NCI-H82 treated with DMSO at 0.1 percent for 48 hours (cell line): ENCODE results near the gene FXYD6.

Source experiments
- DNase-seq: peaks from one replicate; lab custom pipeline; 2025; ENCODE audit not compliant: unreplicated experiment; lab: John Stamatoyannopoulos, UW

FXYD6 gene

GRCh38 chr11:117831661-117832415 is 44.6 kb downstream of the FXYD6 start:
- DNase-seq: no peak

DNA sequence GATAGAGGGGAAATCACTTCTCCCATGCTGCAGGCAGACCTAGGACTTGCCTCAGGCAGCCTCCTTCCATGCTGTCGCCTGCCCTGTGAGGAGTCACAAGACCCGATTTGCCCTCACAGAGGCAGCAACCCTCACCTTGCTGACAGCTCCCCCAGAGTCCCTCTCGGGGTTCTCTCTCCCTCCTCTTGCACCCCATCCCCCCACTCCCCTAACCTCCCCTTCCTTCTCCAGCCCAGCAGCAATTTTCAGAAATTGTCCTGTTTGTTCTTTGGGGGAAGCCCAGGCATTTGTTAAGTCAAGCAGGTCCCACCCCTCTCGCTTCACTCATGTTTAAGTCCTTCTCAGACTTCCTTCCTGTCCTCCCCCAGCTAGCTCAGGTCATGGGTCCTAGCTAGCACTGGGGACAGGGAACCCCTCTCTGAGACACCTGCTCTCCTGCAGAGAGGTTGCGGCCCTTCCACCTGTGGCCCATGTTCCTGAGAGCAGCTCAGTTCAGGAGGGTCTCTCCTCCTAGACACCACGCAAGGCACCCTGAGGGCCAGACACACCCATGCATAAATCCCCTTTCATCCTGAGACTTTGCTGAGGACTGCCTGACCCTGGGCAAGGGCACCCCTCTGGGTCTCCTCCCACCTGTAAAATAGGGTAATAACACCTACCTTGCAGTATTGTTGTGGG is 45.6 kb downstream of the FXYD6 start:
- no peak for DNase-seq

DNA sequence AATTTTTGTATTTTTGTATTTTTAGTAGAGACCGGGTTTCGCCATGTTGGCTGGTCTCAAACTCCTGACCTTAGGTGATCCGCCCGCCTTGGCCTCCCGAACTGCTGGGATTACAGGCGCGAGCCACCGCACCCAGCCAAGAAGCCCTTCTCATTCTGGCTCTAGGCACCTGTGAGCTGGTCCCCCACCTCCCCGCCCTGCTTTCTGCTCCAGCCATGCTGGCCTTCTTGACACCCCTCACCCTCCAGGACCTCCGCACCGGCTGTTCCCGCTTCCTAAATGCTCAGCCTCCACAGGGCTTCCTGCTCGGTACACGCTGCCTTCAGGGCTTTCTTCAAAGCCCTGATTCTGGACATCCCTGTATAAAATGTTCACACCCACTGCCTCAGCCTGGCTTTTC is 46.4 kb downstream of the FXYD6 start:
- DNase-seq: no peak

DNA sequence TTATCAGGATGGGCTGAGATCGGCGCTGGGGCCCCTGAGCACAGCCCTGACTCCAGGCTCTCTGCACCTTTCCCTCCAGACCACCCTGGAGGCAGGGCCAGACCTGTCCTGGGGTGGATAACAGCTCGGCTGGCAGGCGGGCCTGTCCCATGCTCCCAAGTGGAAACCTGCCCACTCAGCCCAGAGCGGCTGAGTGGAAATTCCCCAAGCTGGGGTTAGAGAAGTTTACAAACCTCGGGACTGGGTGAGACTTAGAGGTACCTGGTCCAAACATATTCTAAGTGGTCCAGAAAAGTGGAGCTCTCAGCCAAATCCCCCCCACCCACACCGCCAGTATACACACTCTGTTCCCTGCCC is 47.1 kb downstream of the FXYD6 start:
- no peak for DNase-seq

DNA sequence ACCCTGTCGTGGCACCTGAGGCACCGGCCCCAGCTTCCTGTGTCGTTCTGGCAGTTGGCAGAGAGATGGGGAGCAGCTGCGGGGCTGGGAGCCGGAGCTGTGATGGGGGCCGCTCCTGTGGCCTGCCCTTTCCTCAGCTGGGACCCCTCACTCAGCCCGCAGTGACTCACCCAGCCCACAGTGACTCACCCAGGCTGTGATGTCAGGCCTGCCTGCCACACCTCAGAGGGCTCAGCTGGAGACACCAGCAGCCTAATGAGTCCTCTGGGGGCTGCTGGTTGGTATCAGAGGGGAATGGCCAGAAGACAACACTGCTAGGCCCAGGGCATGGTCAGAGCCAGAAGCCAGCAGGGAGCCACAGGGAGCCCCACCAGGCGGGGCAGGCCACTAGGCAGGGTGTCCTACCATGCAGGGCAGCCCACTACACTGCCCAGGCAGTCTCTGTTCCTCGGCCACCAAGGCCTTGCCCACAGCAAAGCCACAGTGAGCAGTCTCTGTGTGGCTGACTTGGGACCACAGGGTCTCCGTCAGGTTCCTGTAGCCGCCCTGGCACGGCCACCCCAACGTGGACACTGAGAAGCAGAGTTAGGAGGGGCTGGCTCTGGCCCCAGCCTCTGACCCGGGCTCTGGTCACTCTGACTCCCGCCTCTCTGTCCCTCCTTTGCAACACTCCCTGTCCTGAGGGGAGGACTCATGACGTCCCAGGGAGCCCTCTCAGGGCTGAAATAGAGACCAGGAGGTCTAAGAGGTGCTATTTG is 47.7 kb downstream of the FXYD6 start:
- DNase-seq: no peak

DNA sequence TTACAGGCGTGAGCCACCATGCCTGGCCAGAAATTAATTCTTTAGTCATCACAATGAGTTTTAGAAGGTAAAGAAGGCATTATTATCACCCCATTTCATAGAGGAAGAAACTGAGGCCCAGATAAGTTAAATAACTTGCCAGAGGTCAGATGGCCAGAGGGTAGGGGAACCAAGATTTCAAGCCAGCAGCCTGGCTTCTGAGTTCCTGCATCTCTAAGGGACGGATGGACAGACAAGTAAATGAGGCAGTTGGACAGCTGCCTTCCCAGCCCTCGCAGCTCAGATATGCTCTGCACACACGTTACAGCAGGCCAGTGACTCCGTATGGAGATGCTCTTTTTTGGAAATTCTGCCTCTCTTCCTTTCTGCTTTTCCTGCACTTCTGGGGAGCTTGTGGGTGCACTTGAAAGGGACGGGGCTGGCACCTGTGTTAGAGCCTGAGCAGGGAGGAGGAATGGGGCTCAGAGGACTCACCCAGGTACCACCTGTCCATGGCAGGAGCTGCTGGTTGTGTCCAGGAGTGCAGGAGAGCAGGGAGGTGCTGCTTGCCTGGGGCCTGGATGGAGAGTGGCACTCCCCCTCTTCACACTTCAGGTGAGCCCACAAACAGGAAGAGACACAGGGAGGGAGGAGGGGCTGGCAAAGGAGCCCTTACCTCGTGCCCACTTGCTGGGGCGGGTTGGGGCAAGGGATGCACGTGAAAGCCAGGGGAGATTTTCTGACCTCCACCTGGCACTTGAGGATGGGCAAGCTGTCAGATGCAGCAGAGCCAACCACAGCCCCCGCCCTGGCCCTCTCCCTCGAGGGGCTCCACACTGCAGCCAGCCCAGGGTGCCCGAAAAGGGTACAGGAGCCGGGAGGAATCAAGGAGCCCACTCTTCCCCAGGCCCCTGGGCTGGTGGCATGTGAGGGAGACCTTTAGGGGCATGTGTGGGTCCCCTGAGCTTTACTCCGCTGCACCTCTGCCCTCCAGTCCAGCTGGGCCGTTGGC is 48.6 kb downstream of the FXYD6 start:
- no peak for DNase-seq

- DNase-seq: no peak
These were observed 49.6 kb downstream of the FXYD6 start for GRCh38 chr11:117826832-117827231.

DNA sequence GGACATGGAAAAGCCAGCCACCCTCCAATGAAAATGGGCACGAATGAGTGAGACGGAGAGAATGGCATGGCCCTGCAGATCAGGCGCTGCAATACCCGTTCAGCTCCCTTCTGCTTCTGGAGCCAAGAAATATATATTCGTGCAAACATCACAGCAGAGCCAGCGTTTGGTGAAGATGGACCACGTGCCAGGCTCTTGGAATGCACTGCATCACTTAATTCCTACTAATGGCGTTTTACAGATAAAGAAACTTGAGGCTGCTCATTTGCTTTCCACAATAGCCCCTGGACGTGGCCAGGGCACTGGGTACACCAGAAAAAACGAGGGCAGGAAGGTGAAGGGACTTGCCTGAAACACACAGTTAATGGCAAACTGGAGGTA is 50.3 kb downstream of the FXYD6 start:
- DNase-seq: no peak

- DNase-seq: no peak
These were observed 50.8 kb downstream of the FXYD6 start for GRCh38 chr11:117825538-117826189.

- DNase-seq: no peak
These were observed 51.6 kb downstream of the FXYD6 start, which contains the start of gene FXYD2 for GRCh38 chr11:117824571-117825537. Gene FXYD2, minus strand, starts transcription at chr11:117824744. Its CDS starts 66 bp downstream, at chr11:117824678.

GRCh38 chr11:117823946-117824420 is 52.5 kb downstream of the FXYD6 start:
- no peak for DNase-seq

DNA sequence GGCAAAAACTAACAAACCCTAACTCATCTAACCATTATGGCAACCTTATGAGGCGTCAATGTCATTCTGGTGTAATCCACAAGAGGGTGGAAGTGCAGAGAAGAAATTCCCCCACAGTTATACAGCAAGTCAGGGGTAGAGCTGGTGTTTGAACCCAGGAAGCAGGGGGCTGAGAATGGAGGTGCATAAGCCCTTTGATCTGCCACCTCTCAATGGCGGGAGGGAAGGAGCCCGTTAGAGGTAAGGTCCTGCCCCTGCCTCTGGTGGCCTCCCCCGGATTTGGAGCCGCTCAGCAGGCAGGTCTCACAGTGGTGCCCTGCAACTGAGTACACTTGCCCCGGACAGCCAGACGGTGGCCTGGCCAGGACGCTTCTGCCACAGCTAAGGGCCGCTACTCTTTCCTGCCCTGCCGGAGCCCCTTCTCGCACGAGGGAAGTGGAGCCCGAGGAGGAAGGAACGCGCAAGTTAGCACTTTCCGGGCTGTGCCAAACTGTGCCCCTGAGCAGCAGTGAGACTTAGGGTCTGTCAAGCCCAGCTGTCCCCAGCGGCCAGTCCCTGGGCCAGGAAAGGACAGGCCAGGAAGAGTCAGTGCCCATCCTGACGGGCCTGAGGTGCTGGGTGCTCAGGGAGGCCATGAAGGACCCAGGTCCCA is 53.0 kb downstream of the FXYD6 start:
- DNase-seq: no peak

DNA sequence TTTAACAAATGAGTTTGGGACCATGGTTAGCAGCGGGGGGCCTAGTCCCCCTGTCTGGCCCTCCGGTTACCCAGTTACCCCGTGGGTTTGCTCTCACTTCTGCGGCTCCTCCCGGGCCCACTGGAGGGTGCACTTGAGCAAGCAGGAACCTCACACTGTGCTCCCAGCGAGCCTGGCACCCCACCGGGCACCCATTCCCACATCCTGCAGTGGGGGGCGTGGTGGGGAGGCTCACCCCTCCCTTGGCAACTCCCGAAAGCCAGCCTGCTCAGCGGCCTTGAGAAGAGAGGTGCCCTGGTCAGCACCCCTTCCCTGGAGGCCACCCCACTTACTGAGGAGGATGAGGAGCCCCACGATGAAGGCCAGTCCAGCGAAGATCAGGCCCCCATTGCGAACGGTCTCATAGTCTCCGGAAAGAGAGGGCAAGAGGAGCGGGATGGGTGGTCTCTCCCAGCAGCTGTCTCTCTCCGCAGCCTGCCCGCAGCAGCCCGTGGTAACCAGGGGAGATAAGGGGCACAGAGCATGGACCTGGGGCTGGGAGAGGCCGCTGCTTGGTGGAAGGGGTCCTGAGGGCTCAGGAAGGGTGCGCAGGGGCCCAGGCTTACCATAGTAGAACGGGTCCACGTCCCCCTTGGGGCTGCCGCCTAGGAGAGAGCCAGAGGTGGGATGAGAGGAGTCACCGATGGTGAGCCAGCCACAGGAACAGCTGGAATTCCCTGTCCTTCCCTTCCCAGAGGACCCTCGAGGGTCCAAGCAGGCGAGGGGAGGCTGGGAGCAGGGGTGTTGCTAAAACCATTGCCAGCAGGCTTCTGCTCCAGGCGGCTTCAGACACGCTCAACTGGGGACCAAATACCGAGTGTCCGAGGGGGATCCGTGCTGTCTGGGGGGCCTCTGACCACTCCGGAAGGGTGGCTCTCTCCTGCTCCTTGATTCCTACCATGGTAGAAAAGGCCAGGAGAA is 54.1 kb downstream of the FXYD6 start:
- DNase-seq: no peak

DNA sequence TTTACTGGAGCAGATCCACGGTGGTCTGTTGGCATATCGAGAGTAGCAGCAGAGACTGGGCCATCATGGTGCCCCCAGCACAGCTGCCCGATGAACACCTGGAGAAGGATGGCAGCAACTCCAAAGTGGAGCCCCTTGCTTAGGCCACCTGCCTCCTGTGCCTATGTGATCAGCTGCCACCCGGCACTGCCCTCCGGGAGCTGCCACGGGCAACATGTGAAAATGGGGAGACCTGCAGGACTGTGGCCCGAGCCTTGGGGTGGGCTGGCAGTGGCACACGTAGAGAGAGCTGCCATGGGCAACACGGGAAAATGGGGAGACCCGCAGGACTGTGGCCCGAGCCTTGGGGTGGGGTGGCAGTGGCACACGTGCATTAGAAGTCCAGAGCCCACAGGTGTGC is 55.0 kb downstream of the FXYD6 start:
- no peak for DNase-seq

GRCh38 chr11:117820516-117820915 is 55.9 kb downstream of the FXYD6 start:
- DNase-seq: no peak

GRCh38 chr11:117820071-117820470 is 56.4 kb downstream of the FXYD6 start:
- no peak for DNase-seq
